Measurements from ENCODE around the gene RAB3A.

Gene RAB3A

GRCh38 chr19:18191640-18192062, 12.2 kb downstream of the RAB3A start:
- Histone ChIP-seq H4K20me1 (ENCODE audit: low read depth, low read length) (no peaks in the 10 kb centered on the region; the same call in 1 of the 2 replicates), H3K27me3 (ENCODE audit: low read length) (no peaks in the 10 kb centered on the region), H2AFZ (ENCODE audit: low read depth, low read length, severe bottlenecking) (peak overlapping the region; percentile 12), H3K27ac (ENCODE audit: low read depth, low read length) (peak overlapping the region; percentile 79), H3F3A (ENCODE audit: insufficient read depth) (peaks cover 50% of the 10 kb centered on the region), H3K9ac (ENCODE audit: low read length) (peak overlapping the region; percentile 39), H3K36me3 (ENCODE audit: low read length) (no peaks in the 10 kb centered on the region), H3K9me2 (replicated peaks; ENCODE audit: insufficient read depth, low read length) (no peaks in the 10 kb centered on the region), H3K4me3 (ENCODE audit: insufficient read depth, low read length, poor library complexity, severe bottlenecking) (peak overlapping the region; percentile 3), H3K4me2 (ENCODE audit: low read depth, low read length, poor library complexity, severe bottlenecking) (peak overlapping the region; percentile 60), H3K9me3 (ENCODE audit: insufficient read depth, low read length) (no peaks in the 10 kb centered on the region), H3K79me2 (ENCODE audit: insufficient read depth, low read length) (peaks cover 10% of the 10 kb centered on the region)
- no peak for TF ChIP-seq EZH2phosphoT487 (conservative IDR thresholded peaks at IDR 0.05; ENCODE audit: low read length)
- no peak for TF ChIP-seq CTCF (IDR thresholded peaks at IDR 0.05; ENCODE audit: insufficient read depth, low read length, poor library complexity, severe bottlenecking)

GRCh38 chr19:18190278-18190677, 13.6 kb downstream of the RAB3A start:
- TF ChIP-seq EZH2phosphoT487 (conservative IDR thresholded peaks at IDR 0.05; ENCODE audit: low read length) (no peak), CTCF (IDR thresholded peaks at IDR 0.05; ENCODE audit: insufficient read depth, low read length, poor library complexity, severe bottlenecking) (no peak)
- Histone ChIP-seq H3K4me3 (ENCODE audit: insufficient read depth, low read length, poor library complexity, severe bottlenecking) (no peak overlapping the region), H3F3A (ENCODE audit: insufficient read depth) (peaks cover 53% of the 10 kb centered on the region), H3K27me3 (ENCODE audit: low read length) (no peaks in the 10 kb centered on the region), H3K79me2 (ENCODE audit: insufficient read depth, low read length) (peaks cover 10% of the 10 kb centered on the region), H3K9me2 (replicated peaks; ENCODE audit: insufficient read depth, low read length) (no peaks in the 10 kb centered on the region), H3K27ac (ENCODE audit: low read depth, low read length) (peak overlapping the region; percentile 41), H3K9me3 (ENCODE audit: insufficient read depth, low read length) (no peaks in the 10 kb centered on the region), H3K4me2 (ENCODE audit: low read depth, low read length, poor library complexity, severe bottlenecking) (no peak overlapping the region), H3K9ac (ENCODE audit: low read length) (no peak overlapping the region), H3K36me3 (ENCODE audit: low read length) (no peaks in the 10 kb centered on the region), H2AFZ (ENCODE audit: low read depth, low read length, severe bottlenecking) (no peak overlapping the region), H4K20me1 (ENCODE audit: low read depth, low read length) (no peaks in the 10 kb centered on the region; the same call in 1 of the 2 replicates)

GRCh38 chr19:18185538-18185937, 18.3 kb downstream of the RAB3A start:
- no peak for TF ChIP-seq CTCF (IDR thresholded peaks at IDR 0.05; ENCODE audit: insufficient read depth, low read length, poor library complexity, severe bottlenecking)
- no peak for TF ChIP-seq EZH2phosphoT487 (conservative IDR thresholded peaks at IDR 0.05; ENCODE audit: low read length)
- no peak overlapping the region for H3K4me3 ChIP-seq (ENCODE audit: insufficient read depth, low read length, poor library complexity, severe bottlenecking)
- no peaks in the 10 kb centered on the region for H4K20me1 ChIP-seq (ENCODE audit: low read depth, low read length)
- peaks cover 75% of the 10 kb centered on the region for H3F3A ChIP-seq (ENCODE audit: insufficient read depth)
- H3K36me3 ChIP-seq (ENCODE audit: low read length) = no peaks in the 10 kb centered on the region
- no peaks in the 10 kb centered on the region for H3K9me2 ChIP-seq (replicated peaks; ENCODE audit: insufficient read depth, low read length)
- H3K9me3 ChIP-seq (ENCODE audit: insufficient read depth, low read length) = no peaks in the 10 kb centered on the region
- no peaks in the 10 kb centered on the region for H3K79me2 ChIP-seq (ENCODE audit: insufficient read depth, low read length)
- H3K27ac ChIP-seq (ENCODE audit: low read depth, low read length) = peak overlapping the region; percentile 48
- no peaks in the 10 kb centered on the region for H3K27me3 ChIP-seq (ENCODE audit: low read length)
- H3K9ac ChIP-seq (ENCODE audit: low read length) = no peak overlapping the region
- H2AFZ ChIP-seq (ENCODE audit: low read depth, low read length, severe bottlenecking) = no peak overlapping the region
- H3K4me2 ChIP-seq (ENCODE audit: low read depth, low read length, poor library complexity, severe bottlenecking) = no peak overlapping the region
